UCSD-AML1 (cell line): ENCODE results near the gene HPGDS.
A peak's percentile ranks its signal among the peaks of the same experiment; 100 is the strongest.
"Not testable (repeated sequence)": the region's sequence is repeated elsewhere in the genome, so short reads cannot be mapped to it uniquely, and the experiment has no call there.

Source experiments
- DNase-seq: peaks from one replicate; lab custom pipeline; 2025; ENCODE audit not compliant: unreplicated experiment; lab: John Stamatoyannopoulos, UW

HPGDS gene

DNA sequence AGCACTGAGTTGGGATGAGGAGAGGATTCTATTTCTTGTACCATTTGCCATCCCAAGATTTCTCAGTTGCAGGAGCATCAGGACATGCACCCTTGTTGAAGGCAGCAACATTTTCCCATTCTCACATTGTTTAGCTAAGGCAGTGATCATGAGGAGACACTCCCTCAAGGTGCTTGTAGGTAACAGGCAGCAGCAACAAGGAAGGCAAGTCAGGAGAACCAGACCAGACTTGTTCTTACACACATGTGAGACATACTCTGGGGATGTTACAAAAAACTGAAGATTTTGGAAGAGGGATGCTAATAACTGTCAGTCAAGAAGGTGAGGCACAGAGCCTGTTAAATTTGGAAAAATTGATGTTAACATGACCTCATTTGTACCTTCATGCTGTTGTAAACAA lies 15.5 kb upstream of the HPGDS start:
- DNase-seq = no peak

DNA sequence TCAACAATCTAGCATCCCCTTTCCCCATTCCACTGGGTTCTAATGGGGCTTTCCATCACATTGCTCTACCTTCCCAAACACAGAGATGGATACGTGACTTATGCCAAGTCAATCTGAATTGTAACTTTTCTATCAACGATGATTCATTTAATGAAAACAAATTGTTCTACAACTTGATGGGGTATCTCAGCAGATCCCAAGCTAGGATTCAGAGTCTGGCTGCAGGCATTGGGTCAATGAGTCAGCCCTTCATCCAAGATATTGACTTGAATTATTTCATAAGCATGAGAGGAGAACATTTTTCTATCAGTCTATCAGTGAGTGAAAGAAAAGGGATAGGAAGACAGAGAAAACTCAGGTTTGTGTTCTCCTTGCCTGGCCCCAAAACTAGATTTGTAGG lies 15.0 kb upstream of the HPGDS start:
- DNase-seq = no peak

DNA sequence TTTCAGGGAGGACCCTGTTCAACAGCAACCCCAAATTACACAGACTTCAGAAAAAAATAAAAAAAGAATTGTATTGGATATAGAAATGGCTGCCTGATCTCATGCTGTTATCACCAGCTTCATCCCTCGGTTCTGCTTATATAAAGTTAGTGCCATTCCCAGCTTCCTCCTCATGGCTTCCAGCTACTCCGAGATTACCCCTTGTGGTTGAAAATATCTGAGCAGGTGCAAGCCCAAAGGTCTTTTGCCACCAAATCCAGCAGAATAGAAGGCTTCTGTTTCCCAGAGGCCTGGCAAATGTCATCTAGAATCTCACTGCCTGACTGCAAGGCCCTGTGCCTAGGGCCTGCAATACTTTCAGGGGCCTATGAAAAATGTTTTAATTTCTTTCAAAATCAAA lies 13.8 kb upstream of the HPGDS start:
- DNase-seq = no peak

DNA sequence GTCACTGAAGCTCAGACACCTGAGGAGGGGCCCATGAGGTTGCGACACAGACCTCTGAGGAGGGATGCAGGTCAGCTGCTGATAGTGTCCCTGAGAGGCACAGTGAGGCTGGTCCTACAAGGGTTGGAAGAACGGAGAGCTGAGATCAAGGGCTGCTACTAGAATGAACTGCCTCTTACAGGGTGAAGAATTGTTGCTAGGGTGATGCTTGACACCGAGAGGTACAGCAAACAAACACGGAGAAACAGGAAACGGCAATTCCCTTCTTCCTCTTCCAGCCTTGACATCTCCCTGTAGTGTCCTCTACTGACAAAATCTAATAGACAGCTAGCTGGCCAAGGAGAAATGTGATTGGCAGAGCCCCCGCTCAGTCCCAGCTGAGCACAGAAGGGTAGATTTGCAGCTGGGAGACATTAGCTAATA lies 11.8 kb upstream of the HPGDS start:
- peak; percentile 15 for DNase-seq

DNA sequence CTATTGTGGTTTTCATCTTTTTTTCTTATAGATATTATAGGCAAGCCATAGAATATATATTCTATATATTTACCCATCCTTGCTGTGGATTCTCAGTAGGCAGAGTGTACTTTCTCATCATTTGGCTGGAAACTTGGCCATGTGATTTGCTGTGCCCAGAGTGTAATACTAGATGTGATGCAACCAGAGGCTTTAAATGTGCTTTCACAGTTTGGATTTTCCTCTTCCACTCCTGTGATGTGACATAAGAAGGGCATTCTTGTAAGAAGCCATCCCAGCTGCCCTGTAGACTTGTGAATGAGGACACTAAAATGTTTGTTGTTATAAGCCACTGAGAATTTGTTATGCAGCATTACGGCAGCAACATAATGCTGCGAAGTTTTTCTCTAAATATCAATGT lies 10.4 kb upstream of the HPGDS start:
- DNase-seq = no peak

DNA sequence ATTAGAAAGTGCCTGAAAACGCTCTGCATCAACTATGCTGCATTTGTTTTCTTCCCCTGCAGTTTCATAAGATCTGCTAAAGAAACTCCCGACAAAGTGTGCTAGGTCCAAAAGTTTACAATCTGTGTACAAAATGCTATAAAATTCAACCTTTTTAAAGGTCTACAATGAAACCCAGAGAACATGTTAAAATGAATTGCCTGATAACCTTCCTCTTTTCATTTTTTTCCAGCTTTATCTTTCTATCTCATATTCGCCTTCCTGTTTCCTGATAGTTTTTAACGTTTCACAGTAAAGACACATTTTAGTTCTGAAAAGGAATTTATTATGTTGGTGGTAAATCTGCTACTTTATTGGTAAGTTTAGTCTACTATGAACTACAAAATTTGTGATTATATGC lies 9.5 kb upstream of the HPGDS start:
- no peak for DNase-seq

DNA sequence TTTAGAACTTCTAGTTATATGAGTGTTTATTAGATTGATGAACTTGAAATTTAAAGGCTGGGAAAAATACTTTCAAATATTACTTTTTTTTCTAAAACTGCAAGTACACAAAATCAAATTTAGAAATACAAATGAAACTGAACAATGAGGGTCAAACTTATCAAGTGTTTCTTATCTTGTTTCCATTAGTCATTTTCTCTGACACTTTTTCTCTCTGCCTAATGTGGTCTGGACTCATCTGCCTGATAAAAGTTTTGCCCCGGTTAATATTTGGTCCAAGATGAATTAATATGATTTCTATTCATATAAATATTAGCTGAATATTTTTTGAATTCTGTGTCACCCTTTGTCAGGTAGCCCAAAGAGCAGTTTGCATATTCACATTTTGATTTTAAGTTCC lies 8.7 kb upstream of the HPGDS start:
- no peak for DNase-seq

DNA sequence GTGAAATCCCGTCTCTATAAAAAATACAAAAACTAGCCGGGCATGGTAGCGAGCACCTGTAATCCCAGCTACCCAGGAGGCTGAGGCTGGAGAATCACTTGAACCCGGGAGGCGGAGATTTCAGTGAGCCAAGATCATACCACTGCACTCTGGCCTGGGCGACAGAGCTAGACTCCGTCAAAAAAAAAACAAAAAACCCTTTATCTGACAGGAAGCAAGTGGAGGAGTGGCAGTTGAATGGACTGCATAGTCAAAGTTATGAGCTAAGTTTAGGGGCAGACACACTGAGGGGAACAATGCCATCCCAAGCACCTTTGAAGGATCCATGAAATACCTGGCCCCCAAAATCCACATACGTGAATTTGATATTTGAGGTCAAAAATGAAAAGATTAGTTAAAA lies 7.5 kb upstream of the HPGDS start:
- no peak for DNase-seq

DNA sequence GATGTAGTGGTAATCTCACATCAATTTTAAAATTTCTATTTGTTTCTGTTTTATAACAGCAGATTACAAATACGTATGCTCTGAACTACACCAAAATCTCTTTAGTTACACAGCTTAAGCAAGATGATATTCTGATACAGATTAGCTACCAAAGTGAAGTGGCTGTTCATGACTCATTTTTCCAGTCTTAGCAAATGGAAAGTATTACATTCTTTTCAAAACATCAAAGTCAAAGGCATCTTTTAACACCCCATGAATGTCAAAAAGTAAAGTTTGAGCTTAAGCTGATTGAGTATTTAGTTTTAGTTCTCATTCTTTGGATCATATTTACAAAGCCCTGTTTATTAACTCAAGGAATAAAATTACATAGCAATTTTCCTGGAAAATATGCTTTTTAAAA lies 6.6 kb upstream of the HPGDS start:
- no peak for DNase-seq

DNA sequence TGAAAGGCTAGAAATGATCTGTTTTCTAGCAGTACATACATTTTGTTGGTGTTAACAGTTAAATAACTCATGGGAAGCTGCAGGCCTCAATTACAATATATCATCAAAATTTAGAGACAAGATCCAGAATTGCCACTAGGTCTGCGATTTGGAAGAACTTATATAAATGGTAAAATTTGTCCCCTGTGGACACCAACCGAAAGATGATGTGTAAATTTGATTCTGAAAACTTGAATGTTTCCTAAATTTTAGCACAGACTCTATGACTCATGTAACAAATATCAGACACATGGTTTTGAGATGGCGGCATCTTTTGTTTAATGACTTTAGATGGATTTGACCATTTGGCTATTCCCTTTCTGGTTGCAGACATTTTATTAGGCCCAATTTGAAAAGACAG lies 6.0 kb upstream of the HPGDS start:
- no peak for DNase-seq

DNA sequence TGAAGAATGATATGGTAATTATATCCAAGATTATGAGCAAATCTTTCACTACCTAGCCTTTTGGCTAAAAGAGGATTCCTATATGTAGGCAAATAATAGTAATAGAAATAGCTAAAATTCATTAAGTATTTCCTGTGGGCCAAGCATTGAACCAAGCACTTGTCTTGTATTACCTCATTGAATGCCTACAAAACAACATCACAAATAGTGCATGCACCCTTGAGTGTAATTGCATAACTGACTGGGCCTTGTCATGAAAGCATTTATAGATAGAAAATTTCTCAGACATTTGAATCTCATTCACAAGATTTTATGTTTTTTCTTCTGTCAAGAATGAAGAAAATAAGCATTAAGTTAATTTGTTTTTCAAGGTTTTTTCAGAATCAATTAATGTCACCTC lies 3.9 kb upstream of the HPGDS start:
- no peak for DNase-seq

DNA sequence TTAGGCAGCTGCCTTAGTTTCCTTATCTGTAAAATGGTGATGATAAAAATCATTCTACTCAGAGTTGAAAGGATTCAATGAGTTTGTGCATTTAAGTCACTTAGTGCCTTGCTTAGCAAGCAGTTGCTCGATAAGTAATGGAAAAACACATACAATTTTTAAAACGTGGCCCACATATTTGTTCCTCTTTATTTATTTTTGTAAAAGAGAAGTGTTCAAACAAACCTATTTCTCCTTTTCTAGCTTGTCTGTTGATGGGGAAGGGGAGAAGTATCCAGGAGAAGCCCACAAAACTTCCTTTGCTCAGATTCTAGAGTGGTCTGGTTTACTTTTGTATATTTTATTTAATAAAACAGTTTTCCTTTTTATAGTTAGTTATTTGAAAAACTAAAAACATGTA lies 3.3 kb upstream of the HPGDS start:
- DNase-seq = no peak

DNA sequence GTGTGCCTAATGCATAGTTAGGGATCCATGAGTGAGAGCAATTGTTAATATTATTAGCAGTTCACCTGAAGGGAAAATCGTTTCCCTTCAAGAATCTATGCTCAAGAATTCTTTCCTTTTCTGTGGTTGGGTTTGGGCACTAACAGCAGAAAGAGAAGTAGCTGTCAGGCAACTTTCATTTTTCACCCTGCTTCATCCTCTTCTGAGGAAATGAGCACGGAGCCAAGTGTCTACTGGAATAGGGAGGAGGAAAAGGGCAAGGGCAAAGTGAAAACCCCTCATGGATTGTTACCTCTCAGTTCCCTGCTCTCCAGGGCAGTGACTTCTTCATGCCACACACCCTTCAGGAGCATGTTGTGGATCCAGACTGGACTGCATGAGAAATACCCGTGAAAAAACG lies 2.6 kb upstream of the HPGDS start:
- DNase-seq = peak; percentile 29

DNA sequence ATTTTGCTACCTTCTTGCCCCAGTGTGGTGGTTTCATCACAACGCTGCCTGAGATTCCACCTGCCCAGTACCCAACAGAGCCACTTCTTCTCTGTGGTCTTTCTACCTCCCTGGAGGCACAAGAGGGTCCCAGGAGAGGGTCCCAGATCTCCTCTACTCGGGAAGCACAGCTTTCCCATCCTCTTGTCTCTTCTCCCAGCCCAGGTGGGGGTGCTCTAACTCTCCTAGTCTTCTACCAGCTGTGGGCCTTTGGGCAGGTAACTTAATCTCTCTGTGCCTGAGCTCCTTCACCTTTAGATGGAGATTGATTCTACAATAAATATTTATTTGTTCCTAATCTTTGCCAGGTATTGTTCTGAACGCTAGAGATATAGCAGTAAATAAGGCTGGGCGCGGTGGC lies 1.8 kb upstream of the HPGDS start:
- DNase-seq = peak; percentile 12

DNA sequence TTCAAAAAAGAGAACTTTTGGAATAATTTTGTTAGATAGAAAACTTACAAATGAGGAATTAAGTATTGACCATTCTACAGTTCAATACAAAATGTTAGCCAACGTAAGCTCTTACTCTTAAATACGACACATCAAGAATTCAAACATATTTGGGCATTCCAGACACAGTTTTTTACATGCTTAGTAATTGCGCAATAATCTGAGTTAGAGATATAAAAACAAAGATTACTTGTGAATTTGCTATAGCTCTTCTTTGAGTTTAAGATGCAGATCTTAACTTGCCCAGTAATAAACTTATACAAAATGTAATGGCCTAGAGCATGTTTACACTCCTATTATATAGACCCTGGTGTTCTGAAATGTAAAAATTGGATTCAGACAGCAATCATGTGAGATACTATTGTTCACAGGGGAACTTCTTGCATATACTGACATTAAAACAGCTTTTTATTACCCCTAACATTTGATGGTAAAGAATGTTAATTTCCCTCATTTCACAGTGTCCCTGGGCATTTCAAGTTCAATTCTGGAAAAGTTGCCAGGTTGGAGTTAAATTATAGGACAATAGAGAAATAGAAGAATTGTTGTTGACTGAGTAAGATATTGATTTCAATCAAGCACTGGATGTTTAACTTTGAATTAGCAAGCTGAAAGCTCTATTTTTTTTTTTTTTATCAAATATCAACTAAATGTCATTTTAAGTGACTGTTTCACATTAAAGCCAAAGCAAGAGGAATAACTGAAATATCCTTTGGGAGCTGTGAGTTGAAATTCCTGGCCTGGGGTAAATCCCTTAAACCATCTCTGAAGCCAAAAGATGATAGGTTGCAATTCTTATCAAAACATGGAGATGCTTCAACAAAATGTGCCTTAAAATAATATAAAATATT lies 910 bp downstream of the HPGDS start:
- no peak for DNase-seq

DNA sequence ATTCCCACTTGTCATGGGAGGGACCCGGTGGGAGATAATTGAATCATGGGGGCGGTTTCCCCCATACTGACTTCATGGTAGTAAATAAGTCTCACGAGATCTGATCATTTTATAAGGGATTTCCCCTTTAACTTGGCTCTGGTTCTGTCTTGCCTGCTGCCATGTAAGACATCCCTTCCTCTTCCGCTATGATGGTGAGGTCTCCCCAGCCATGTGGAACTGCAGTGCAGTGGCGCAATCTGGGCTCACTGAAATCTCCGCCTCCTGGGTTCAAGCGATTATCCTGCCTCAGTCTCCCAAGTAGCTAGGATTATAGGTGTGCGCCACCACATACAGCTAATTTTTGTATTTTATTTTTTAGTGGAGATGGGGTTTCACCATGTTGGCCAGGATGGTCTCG lies 2.9 kb downstream of the HPGDS start:
- peak; percentile 12 for DNase-seq

DNA sequence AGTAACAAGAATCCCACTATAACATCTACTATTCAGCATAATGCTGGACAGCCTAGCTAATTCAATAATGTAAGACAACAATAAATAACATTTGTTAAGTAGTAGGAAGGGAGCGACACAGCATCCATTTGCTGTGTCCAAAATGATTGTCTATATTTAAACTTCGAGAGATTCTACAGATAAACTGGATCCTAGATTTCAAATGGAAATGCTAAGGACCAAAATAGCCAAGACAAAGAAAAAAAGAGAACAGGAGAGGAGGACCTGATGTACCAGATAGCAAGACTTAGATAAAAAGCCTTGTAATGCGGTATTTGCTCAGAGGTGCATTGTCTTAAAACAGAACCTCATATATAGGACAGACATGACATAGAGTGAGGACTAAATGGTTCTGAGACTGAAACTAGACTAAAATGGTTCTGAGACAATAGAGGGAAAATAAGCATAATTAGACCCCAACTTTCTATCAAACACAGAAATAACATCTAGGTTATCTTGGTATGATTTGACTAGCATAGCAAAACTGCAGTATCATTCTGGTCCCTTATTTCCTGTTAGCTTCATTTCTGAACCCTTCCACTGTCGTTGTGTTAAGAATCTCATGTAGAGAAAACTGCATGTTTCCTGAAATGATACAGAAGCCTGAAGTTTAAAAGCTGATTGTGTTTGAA lies 3.8 kb downstream of the HPGDS start:
- no peak for DNase-seq

DNA sequence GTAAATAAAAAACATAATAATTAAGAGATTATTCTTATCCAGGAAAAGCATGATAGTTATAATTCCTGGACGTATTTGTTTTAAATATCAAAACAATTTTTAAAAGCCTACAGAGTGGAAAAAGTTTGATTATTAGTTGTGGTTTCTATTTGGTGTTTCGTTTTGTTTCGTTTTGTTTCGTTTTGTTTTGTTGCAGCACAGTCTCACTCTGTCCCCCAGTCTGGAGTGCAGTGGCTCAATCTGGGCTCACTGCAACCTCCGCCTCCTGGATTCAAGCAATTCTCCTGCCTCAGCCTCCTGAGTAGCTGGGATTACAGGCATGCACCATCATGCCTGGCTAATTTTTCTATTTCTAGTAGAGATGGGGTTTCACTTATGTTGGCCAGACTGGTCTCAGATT lies 5.8 kb downstream of the HPGDS start:
- DNase-seq = not testable (repeated sequence)

DNA sequence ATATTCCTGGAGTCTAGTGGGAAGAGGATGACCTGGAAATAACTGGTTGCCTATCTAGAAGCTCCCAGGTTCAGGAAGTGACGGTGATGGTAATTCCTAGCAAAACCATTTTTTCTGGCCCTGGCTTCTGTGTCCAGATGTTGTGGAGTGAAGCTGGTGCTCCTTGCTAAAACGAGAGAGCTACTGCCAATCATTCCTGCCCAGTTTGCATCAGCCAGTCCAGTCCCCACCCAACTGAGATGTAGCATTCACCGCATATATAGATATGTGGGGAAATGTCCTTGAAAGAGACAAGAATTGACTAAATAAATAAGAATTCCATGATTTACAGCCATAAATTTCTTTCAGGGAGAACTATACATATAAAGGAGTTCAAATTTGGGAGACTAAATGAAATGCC lies 6.3 kb downstream of the HPGDS start:
- DNase-seq = no peak

DNA sequence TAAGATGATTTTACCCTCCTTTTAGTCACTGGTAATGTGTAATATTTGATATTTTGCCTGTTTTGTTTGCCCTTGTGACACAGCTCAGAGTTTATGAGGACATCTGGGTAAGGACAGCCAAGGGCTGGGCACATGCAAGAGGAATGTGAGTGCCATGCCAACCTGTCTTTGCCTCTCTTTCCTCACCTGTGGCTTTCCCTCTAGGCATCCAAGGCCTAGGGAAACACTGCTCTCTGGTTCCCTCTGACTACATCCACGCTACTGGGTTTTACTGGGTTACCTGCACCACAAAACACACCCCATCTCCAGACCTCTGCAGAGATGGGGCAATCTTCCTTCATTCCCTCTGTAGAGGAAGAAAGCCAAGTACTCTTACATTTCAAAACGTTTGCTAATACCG lies 7.7 kb downstream of the HPGDS start:
- DNase-seq = no peak

DNA sequence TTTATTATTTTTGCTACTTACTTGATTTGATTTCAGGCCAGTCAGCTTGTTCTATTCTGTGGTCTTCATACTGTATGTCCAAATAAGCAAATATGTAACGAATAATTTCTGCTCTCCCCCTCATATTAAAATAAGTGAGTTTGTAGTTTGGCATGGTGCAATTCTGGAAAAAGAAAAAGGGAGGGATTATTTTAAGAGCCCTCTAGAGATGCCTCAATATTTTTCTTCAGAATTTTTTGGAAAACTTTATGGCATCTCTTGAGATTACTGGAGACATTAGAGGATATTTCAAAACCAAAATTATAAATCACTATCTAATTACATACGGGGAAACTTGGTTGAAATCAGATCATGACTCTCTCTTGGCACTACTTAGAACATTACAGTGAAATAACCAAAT lies 8.2 kb downstream of the HPGDS start:
- no peak for DNase-seq

DNA sequence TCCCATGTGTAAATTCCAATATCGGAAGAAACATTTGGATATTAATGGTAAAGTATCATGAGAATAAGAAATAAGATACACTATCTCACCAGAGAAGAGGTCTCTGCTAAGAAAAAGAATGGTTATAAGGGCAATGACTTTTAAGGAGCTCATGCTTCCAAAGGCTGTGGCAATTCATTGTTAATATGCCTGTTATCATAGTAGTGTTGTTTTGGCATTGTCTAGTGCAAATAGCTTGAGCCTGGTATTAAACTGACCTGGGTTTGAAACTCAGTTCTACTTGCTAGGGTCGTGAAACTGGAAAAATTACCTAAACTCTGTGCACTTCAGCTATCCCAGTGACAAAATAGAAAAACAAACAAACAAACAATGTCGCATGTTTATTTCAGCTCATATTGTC lies 8.8 kb downstream of the HPGDS start:
- DNase-seq = no peak
